Measurements from ENCODE around the gene CLSTN2.

CLSTN2 gene

GRCh38 chr3:140153736-140154135 lies 218.8 kb downstream of the CLSTN2 start:
- no peak for DNase-seq

GRCh38 chr3:140157161-140157560 lies 222.2 kb downstream of the CLSTN2 start:
- DNase-seq: no peak

GRCh38 chr3:140159646-140160045 lies 224.7 kb downstream of the CLSTN2 start:
- DNase-seq: no peak

GRCh38 chr3:140160553-140160952 lies 225.6 kb downstream of the CLSTN2 start:
- DNase-seq: no peak

- DNase-seq: no peak
Measured at GRCh38 chr3:140162551-140162950, 227.6 kb downstream of the CLSTN2 start.

- DNase-seq: no peak
Measured at GRCh38 chr3:140163159-140163763, 228.3 kb downstream of the CLSTN2 start.

GRCh38 chr3:140164156-140164555 lies 229.2 kb downstream of the CLSTN2 start:
- no peak for DNase-seq

- DNase-seq: no peak
Measured at GRCh38 chr3:140164922-140165590, 230.1 kb downstream of the CLSTN2 start.

GRCh38 chr3:140165781-140166180 lies 230.8 kb downstream of the CLSTN2 start:
- DNase-seq: no peak

- peak; percentile 56 for DNase-seq
Measured at GRCh38 chr3:140166861-140167599, 232.0 kb downstream of the CLSTN2 start.

- no peak for DNase-seq
Measured at GRCh38 chr3:140167600-140168281, 232.8 kb downstream of the CLSTN2 start.

- DNase-seq: no peak
Measured at GRCh38 chr3:140170612-140171011, 235.6 kb downstream of the CLSTN2 start.

GRCh38 chr3:140176526-140176925 lies 241.5 kb downstream of the CLSTN2 start:
- no peak for DNase-seq

- DNase-seq: no peak
Measured at GRCh38 chr3:140177943-140178342, 243.0 kb downstream of the CLSTN2 start.

- DNase-seq: no peak
Measured at GRCh38 chr3:140178482-140178881, 243.5 kb downstream of the CLSTN2 start.

- DNase-seq: no peak
Measured at GRCh38 chr3:140180603-140181002, 245.6 kb downstream of the CLSTN2 start.

GRCh38 chr3:140185375-140185774 lies 250.4 kb downstream of the CLSTN2 start:
- no peak for DNase-seq

GRCh38 chr3:140186421-140186920 lies 251.5 kb downstream of the CLSTN2 start:
- DNase-seq: peak; percentile 73

GRCh38 chr3:140187028-140187427 lies 252.0 kb downstream of the CLSTN2 start:
- no peak for DNase-seq

- no peak for DNase-seq
Measured at GRCh38 chr3:140187656-140188221, 252.8 kb downstream of the CLSTN2 start.

- no peak for DNase-seq
Measured at GRCh38 chr3:140188285-140188684, 253.3 kb downstream of the CLSTN2 start.

- DNase-seq: no peak
Measured at GRCh38 chr3:140189267-140189666, 254.3 kb downstream of the CLSTN2 start.

GRCh38 chr3:140189976-140190375 lies 255.0 kb downstream of the CLSTN2 start:
- DNase-seq: no peak
